H9 (cell line): ENCODE measurements around the gene TATDN2. TPM values are rescaled to one million over a fixed set of nuclear protein-coding genes. Genes with fewer than 3 reads are reported as not detected.

Experiments used
- DNase-seq: peaks from one replicate; pipeline ENCODE4 v3.0.0-alpha.2; 2017
- H2AFZ ChIP-seq: one replicate; pipeline ENCODE4 v1.6.1; 2013; ENCODE audit warnings: mild to moderate bottlenecking, low read length, control low read depth, moderate library complexity
- H2AK5ac ChIP-seq: 2 replicates; pipeline ENCODE4 v1.6.1; 2013; ENCODE audit warnings: low read length, control low read depth, mixed read lengths; ENCODE audit not compliant: insufficient read length
- H2BK120ac ChIP-seq: one replicate; pipeline ENCODE4 v1.6.1; 2013; ENCODE audit warnings: low read depth, mild to moderate bottlenecking, low read length, control low read depth, inconsistent platforms; ENCODE audit not compliant: poor library complexity, severe bottlenecking
- H2BK12ac ChIP-seq: 2 replicates; pipeline ENCODE4 v1.6.1; 2013; ENCODE audit warnings: low read length, control low read depth, mixed read lengths, low read depth; ENCODE audit not compliant: insufficient read length
- H2BK15ac ChIP-seq: 2 replicates; pipeline ENCODE4 v1.6.1; 2013; ENCODE audit warnings: low read depth, low read length, control low read depth
- H2BK20ac ChIP-seq: one replicate; pipeline ENCODE4 v1.6.1; 2013; ENCODE audit warnings: low read depth, mild to moderate bottlenecking, low read length, control low read depth, inconsistent platforms; ENCODE audit not compliant: poor library complexity, severe bottlenecking
- H2BK5ac ChIP-seq: 2 replicates; pipeline ENCODE4 v1.6.1; 2013; ENCODE audit warnings: low read length, control low read depth, mixed read lengths; ENCODE audit not compliant: insufficient read length
- H3K14ac ChIP-seq: 2 replicates; pipeline ENCODE4 v1.6.1; 2013; ENCODE audit warnings: low read length, control low read depth; ENCODE audit not compliant: insufficient read depth
- H3K18ac ChIP-seq: 2 replicates; pipeline ENCODE4 v1.6.1; 2013; ENCODE audit warnings: low read depth, mild to moderate bottlenecking, mixed read lengths, low read length, control low read depth; ENCODE audit not compliant: insufficient read length
- H3K23ac ChIP-seq: 2 replicates; pipeline ENCODE4 v1.6.1; 2013; ENCODE audit warnings: low read length, control low read depth, mixed read lengths, low read depth; ENCODE audit not compliant: insufficient read length
- H3K23me2 ChIP-seq: 2 replicates; pipeline ENCODE4 v1.6.1; 2013; ENCODE audit warnings: low read depth, mild to moderate bottlenecking, mixed read lengths, low read length, control low read depth; ENCODE audit not compliant: insufficient read length, poor library complexity, severe bottlenecking
- H3K27ac ChIP-seq: 2 replicates; pipeline ENCODE4 v1.5.1; 2013; ENCODE audit warnings: low read length, control low read depth, mixed read lengths, low read depth; ENCODE audit not compliant: insufficient read length
- H3K27me3 ChIP-seq: 2 replicates; pipeline ENCODE4 v1.6.1; 2013; ENCODE audit warnings: low read length, control low read depth, inconsistent platforms; ENCODE audit not compliant: insufficient read depth
- H3K4ac ChIP-seq: 2 replicates; pipeline ENCODE4 v1.6.1; 2013; ENCODE audit warnings: low read depth, mild to moderate bottlenecking, control low read depth, inconsistent platforms, low read length, moderate library complexity
- H3K4me1 ChIP-seq: 2 replicates; pipeline ENCODE4 v1.6.1; 2013; ENCODE audit warnings: low read length, control low read depth, inconsistent platforms; ENCODE audit not compliant: insufficient read depth
- H3K4me2 ChIP-seq: 2 replicates; pipeline ENCODE4 v1.6.1; 2013; ENCODE audit warnings: low read length, control low read depth, mixed read lengths; ENCODE audit not compliant: insufficient read length, insufficient read depth
- H3K56ac ChIP-seq: 2 replicates; pipeline ENCODE4 v1.6.1; 2013; ENCODE audit warnings: low read depth, mild to moderate bottlenecking, mixed read lengths, low read length, control low read depth; ENCODE audit not compliant: insufficient read length
- H3K79me1 ChIP-seq: 2 replicates; pipeline ENCODE4 v1.6.1; 2013; ENCODE audit warnings: low read depth, mild to moderate bottlenecking, moderate library complexity, low read length, control low read depth, inconsistent platforms; ENCODE audit not compliant: insufficient read depth, poor library complexity, severe bottlenecking
- H3K79me2 ChIP-seq: 2 replicates; pipeline ENCODE4 v1.6.1; 2013; ENCODE audit warnings: low read length, control low read depth, inconsistent platforms; ENCODE audit not compliant: insufficient read depth
- H3K9ac ChIP-seq: 2 replicates; pipeline ENCODE4 v1.6.1; 2013; ENCODE audit warnings: low read length, control low read depth, mixed read lengths; ENCODE audit not compliant: insufficient read length; ENCODE audit errors: extremely low read depth
- H3K9me3 ChIP-seq: one replicate; pipeline ENCODE4 v1.6.1; 2013; ENCODE audit warnings: low read depth, low read length, inconsistent platforms; ENCODE audit not compliant: control insufficient read depth
- H3T11ph ChIP-seq: one replicate; pipeline ENCODE4 v1.6.1; 2013; ENCODE audit warnings: mild to moderate bottlenecking, low read length, control low read depth, inconsistent platforms
- H4K20me1 ChIP-seq: one replicate; pipeline ENCODE4 v1.6.1; 2013; ENCODE audit not compliant: control insufficient read depth, insufficient read length, insufficient read depth
- H4K5ac ChIP-seq: 2 replicates; pipeline ENCODE4 v1.6.1; 2013; ENCODE audit warnings: low read depth, mild to moderate bottlenecking, mixed read lengths, low read length, control low read depth; ENCODE audit not compliant: insufficient read length
- H4K8ac ChIP-seq: replicated peaks from 2 replicates; pipeline ENCODE4 v1.6.1; 2013; ENCODE audit warnings: low read length, control low read depth, mixed read lengths, low read depth; ENCODE audit not compliant: insufficient read length
- H4K91ac ChIP-seq: 2 replicates; pipeline ENCODE4 v1.6.1; 2013; ENCODE audit warnings: low read depth, mild to moderate bottlenecking, moderate library complexity, mixed read lengths, low read length, control low read depth; ENCODE audit not compliant: insufficient read length
- H3K27ac Mint-ChIP-seq, 3 experiments: 2 replicates in 2 of 3; 3 replicates in 1 of 3; pipeline ENCODE4 v1.8.0; 2020 to 2021; ENCODE audit warnings: mixed read lengths in 3 of 3, mild to moderate bottlenecking in 1 of 3, moderate library complexity in 1 of 3
- H3K27me3 Mint-ChIP-seq: 2 replicates; pipeline ENCODE4 v1.8.0; 2021; ENCODE audit warnings: low read depth, mild to moderate bottlenecking, moderate library complexity, mixed read lengths
- H3K36me3 Mint-ChIP-seq, 3 experiments: 2 replicates in 2 of 3; 3 replicates in 1 of 3; pipeline ENCODE4 v1.8.0; 2020 to 2021; ENCODE audit warnings: low read depth in 3 of 3, mixed read lengths in 3 of 3; ENCODE audit not compliant: insufficient read depth in 1 of 3
- H3K4me1 Mint-ChIP-seq, 2 experiments: 2 replicates each; pipeline ENCODE4 v1.8.0; 2020; ENCODE audit warnings: mixed read lengths in 2 of 2
- H3K4me3 Mint-ChIP-seq, 2 experiments: 2 replicates in 1 of 2; 3 replicates in 1 of 2; pipeline ENCODE4 v1.8.0; 2020 to 2021; ENCODE audit warnings: mild to moderate bottlenecking in 2 of 2, mixed read lengths in 2 of 2, moderate library complexity in 1 of 2
- H3K9me3 Mint-ChIP-seq, 2 experiments: 2 replicates in 1 of 2; 3 replicates in 1 of 2; pipeline ENCODE4 v1.8.0; 2020; ENCODE audit warnings: mild to moderate bottlenecking in 2 of 2, mixed read lengths in 2 of 2, moderate library complexity in 1 of 2
- CTCF ChIP-seq: fragments of 200-600 bp; sonication (generic); conservative IDR thresholded peaks from 3 replicates; pipeline ENCODE4 v1.8.0; 2021; ENCODE audit warnings: antibody characterized with exemption, mild to moderate bottlenecking
- whole genome bisulfite sequencing: extraction: QIAGEN DNeasy Blood & Tissue Kit; methylation state at CpG from one replicate; pipeline ENCODE4 v1.1.7; 2013; ENCODE audit warnings: missing lambda C conversion rate, low lambda C conversion rate, mixed read lengths; ENCODE audit not compliant: insufficient read length; ENCODE audit errors: extremely low coverage; 5-methylcytosine and 5-hydroxymethylcytosine counted together
- total RNA-seq: library from RNA; stranded (reverse); gene quantifications from 2 replicates; pipeline ENCODE4 v1.2.1, GENCODE V29; 2021

Gene TATDN2
- total RNA-seq, 1 experiment from 2014 or later, result 34.4 TPM

GRCh38 chr3:10285272-10286132, 37.2 kb downstream of the TATDN2 start:
- H3K36me3 Mint-ChIP-seq, result peaks cover 2 to 43% (median 19%) of the 10 kb centered on the region in 3 experiments; a peak in 6 of 7 replicates

More at GRCh38 chr3:10285272-10286132, 37.2 kb downstream of the TATDN2 start:
- Mint-ChIP-seq H3K4me1 (peaks cover 19% of the 10 kb centered on the region in 2 experiments), H3K9me3 (no peaks in the 10 kb centered on the region), H3K27ac (peak overlapping the region in 2 of 3 experiments; percentile 62 to 87; a peak in 4 of 7 replicates), H3K27me3 (no peaks in the 10 kb centered on the region), H3K4me3 (no peak overlapping the region)
- H2BK20ac ChIP-seq, result no peak overlapping the region
- no peak for TF ChIP-seq CTCF
- no peaks in the 10 kb centered on the region for H3K79me2 ChIP-seq
- H4K91ac ChIP-seq, result no peak overlapping the region
- no peak overlapping the region for H3K23ac ChIP-seq
- no peaks in the 10 kb centered on the region for H3K79me1 ChIP-seq
- H2AK5ac ChIP-seq, result no peak overlapping the region
- H2BK120ac ChIP-seq, result no peak overlapping the region
- no CpG with 5 or more reads among the region's 12 CpGs for WGBS
- H2BK15ac ChIP-seq, result no peak overlapping the region
- no peak overlapping the region for H2BK12ac ChIP-seq
- no peak overlapping the region for H3K4me2 ChIP-seq
- no peak overlapping the region for H3K27ac ChIP-seq
- no peak overlapping the region for H4K5ac ChIP-seq
- H2BK5ac ChIP-seq, result no peak overlapping the region
- H3T11ph ChIP-seq, result no peak overlapping the region
- H3K27me3 ChIP-seq, result no peaks in the 10 kb centered on the region
- no peaks in the 10 kb centered on the region for H3K9me3 ChIP-seq
- no peak overlapping the region for H3K14ac ChIP-seq
- no peak overlapping the region for H3K56ac ChIP-seq
- H2AFZ ChIP-seq, result no peak overlapping the region
- H4K20me1 ChIP-seq, result no peaks in the 10 kb centered on the region
- DNase-seq, result no peak
- H4K8ac ChIP-seq, result no peak overlapping the region
- H3K4ac ChIP-seq, result no peak overlapping the region
- H3K23me2 ChIP-seq, result no peaks in the 10 kb centered on the region
- H3K18ac ChIP-seq, result no peak overlapping the region
- no peak overlapping the region for H3K9ac ChIP-seq
- 0 out of 2 replicates have a peak, but pooled peaks cover 1% of the 10 kb centered on the region for H3K4me1 ChIP-seq
